ENCODE data around the gene LRFN5. TPM values are rescaled to one million over a fixed set of nuclear protein-coding genes. Genes with fewer than 3 reads are reported as not detected.

The LRFN5 gene
- total RNA-seq (2022; extraction: Qiagen RNA extraction), result not detected in 5 replicates

GRCh38 chr14:41606532-41607303 is at the start of gene LRFN5:
Gene LRFN5, plus strand, starts transcription at chr14:41606876.

